WI38 (cell line): ENCODE results near the gene ISM2.
"Not testable (repeated sequence)": the region's sequence is repeated elsewhere in the genome, so short reads cannot be mapped to it uniquely, and the experiment has no call there.

ENCODE experiments used
- H3K4me3 ChIP-seq: 2 replicates; pipeline ENCODE4 v1.5.1; 2011; ENCODE audit warnings: low read depth, mild to moderate bottlenecking, control low read depth, low read length
- TF ChIP-seq, protein P1 (sequence below): IDR thresholded peaks from 2 replicates; pipeline ENCODE4 v1.5.1; 2012; ENCODE audit warnings: low read depth, mild to moderate bottlenecking, control low read depth, low read length

The ISM2 gene

DNA sequence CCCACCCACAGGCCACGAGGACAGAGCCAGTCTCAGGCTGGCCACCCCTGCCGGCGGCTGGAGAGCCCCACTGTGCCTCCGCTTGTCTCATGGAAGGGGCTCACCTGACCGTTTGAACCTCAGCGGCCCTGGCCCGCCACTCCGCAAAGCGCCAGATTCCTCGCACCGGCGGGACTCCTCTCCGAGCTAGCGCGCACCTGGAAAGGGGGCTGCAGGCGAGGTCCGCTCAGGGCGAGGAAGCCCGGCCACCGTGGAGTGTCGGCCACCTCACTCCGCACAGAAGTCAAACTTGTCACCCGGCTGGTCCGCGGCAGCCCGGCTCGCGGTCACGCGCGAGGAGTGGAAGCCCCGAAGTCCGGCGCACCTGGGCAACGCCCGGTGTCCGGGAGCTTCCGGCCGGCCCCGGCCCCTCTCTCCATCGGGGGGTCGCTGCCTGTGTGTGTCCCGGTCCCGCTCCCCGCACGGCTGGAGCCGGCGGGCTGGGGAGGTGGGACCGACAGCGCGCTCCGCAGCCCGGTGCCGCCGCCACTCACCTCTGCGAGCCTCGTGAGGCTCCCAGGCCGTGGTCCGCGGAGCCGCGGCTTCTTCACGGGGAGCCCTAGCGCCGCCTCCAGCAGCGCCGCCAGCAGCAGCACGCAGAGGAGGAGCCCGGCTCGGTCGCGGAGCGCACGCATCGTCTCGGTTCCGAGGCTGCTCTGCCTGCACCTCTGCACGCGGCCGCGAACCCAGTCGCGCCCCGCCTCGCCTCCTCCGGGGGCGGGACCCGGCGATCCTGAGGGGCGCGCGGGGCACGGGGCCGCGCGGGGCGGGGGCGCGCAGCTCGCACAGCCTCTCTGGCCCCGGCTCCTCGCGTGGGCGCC lies at the start of gene ISM2:
Gene ISM2, minus strand, starts transcription at position 697 of the 860 bp plus-strand sequence. Its CDS starts 23 bp downstream, at position 674.
- TF ChIP-seq, protein P1, sequence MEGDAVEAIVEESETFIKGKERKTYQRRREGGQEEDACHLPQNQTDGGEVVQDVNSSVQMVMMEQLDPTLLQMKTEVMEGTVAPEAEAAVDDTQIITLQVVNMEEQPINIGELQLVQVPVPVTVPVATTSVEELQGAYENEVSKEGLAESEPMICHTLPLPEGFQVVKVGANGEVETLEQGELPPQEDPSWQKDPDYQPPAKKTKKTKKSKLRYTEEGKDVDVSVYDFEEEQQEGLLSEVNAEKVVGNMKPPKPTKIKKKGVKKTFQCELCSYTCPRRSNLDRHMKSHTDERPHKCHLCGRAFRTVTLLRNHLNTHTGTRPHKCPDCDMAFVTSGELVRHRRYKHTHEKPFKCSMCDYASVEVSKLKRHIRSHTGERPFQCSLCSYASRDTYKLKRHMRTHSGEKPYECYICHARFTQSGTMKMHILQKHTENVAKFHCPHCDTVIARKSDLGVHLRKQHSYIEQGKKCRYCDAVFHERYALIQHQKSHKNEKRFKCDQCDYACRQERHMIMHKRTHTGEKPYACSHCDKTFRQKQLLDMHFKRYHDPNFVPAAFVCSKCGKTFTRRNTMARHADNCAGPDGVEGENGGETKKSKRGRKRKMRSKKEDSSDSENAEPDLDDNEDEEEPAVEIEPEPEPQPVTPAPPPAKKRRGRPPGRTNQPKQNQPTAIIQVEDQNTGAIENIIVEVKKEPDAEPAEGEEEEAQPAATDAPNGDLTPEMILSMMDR, result no peak
- peak within 1 kb of the TSS; percentile 55 for H3K4me3 ChIP-seq

DNA sequence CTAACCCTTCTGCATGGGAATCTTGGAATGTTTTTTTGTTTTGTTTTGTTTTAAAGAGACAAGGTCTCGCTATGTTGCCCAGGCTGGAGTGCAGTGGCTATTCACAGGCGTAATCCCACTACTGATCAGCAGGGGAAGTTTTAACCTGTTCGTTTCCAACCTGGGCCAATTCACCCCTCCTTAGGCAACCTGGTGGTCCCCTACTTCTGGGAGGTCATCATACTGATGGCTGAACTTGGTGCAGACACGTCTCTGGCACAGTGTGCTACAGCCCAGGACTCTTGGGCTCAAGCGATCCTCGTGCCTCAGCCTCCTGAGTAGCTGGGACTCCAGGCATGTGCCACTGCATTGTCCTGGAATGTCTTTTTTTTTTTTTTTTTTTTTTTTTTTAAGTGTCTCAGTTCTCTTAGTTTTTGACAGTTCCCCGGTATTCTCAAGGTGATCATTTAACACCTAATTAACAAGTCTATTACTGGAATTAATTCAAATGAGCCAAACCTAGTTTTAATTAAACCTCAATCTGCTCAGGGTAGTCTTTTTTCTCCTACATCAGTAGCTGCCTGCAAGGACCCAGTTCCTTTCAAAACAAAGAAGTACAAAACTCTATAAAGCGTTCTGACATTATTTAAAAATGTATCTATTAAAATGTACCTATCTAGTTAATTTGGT lies 49.0 kb upstream of the ISM2 start:
- TF ChIP-seq, protein P1, result no peak
- no peak overlapping the region for H3K4me3 ChIP-seq

DNA sequence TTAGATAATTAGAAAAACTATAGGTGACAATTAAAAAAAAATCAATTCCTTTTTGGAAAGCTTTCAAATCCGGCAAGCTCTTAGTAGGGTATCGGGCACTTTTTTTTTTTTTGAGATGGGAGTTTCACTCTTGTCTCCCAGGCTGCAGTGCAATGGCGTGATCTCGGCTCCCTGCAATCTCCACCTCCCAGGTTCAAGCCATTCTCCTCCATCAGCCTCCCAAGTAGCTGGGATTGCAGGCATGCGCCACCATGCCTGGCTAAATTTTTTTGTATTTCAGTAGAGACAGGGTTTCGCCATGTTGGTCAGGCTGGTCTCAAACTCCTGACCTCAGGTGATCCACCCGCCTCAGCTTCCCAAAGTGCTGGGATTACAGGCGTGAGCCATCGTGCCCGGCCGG lies 46.6 kb upstream of the ISM2 start:
- not testable (repeated sequence) for H3K4me3 ChIP-seq

DNA sequence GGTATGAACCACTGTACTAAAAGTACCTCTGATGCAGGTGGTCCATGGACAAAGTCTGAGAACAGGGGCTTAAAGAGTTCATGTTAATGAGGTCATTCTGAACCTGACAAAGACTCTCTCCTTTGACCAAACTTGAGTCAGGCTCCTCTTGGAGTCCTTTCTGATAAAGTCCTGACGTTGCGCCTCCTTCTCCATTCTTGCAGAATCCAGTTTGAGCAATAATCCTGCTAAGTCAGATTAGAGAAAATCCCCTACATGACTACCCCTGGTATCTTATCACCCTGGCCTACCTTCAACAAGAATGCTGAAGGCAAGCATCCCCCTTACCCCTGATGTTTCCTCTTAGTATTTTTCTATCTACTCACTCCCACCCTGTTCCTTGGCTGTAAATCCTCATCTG lies 46.0 kb upstream of the ISM2 start:
- TF ChIP-seq, protein P1, result no peak
- no peak overlapping the region for H3K4me3 ChIP-seq

DNA sequence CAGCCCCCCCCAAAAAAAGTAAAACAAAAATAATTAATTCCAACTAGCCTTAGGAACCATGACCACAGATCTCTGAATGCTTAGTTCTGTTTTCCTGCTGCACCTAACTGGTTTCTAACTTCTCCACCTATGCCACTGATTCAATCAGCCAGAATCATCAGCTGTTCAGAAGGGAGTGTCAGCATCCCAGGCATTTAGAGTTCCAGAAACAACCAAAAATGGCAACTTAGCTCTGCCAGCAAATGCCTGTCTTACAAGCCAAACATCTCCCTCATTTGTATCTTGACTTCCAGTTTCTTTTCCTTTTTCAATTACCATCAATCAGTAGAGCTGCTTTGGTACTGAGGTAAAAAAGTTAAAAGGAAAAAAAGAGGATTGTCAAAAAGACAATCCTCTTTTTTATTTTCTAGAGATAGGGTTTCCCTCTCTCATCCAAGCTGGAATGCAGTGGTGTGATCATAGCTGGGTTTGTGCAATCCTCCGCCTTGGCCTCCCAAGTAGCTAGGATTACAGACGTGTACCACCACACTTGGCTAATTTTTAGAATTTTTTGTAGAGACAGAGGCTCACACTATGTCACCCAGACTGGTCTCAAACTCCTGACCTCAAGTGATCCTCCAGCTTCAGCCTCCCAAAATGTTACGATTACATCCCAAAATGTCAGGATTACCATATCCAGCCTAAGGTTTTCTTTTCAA lies 45.2 kb upstream of the ISM2 start:
- H3K4me3 ChIP-seq, result no peak overlapping the region
- TF ChIP-seq, protein P1, result no peak

DNA sequence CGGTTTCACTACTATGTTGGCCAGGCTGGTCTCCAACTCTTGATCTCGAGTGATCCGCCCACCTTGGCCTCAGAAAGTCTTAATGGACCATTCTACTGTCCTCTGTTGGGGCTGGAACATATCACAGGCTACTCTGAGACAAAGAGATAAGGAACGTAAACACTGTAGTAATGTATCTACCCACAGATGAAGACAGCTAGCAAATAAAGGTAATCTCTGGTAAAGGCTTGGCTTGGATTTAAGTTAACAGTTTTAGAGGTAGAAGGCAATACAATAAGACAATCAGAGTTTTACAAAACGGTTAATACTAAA lies 44.6 kb upstream of the ISM2 start:
- TF ChIP-seq, protein P1, result no peak
- H3K4me3 ChIP-seq, result no peak overlapping the region

DNA sequence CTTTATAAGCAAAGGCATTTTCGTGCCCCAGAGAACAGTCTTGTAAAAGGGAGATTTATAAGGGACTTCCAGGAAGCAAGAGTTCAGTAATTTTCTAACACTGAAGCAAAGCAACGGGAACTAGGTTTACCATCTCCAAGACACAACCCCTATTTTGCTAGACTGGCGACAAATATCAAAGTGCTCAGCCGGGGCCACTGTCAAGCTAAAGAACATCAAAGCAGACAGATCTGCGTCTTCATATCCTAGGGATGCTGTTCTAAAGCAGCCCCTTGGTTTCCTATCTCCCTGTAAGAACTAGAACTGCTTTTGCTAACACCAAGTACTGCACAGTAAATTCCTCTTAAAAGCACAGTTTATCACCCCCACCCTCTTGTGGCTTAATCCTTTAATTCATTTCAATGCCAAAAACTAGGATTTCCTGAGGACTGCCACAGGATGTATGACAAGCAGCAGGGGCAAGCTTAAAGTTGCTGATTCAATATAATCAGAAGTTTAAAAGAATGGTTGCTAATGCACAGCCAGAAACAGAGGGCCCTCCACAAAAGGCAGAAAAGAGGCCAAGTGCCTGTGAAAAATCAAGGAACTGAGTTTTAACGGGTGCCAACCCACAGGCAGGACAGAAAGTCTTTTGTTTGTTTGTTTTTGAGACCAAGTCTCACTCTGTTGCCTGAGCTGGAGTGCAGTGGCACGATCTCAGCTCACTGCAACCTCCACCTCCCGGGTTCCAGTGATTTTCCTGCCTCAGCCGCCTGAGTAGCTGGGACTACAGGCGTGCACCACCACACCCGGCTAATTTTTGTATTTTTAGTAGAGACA lies 44.0 kb upstream of the ISM2 start:
- TF ChIP-seq, protein P1, result no peak
- H3K4me3 ChIP-seq, result no peak overlapping the region
